ACC112 (cell line): ENCODE results near the gene COPA.

Source experiments
- H2AFZ ChIP-seq: fragments of 200-600 bp; sonication (generic); one replicate; pipeline ENCODE4 v1.6.0; 2017; ENCODE audit warnings: antibody characterized with exemption, low read length; ENCODE audit not compliant: unreplicated experiment
- H3K27ac ChIP-seq: fragments of 200-600 bp; sonication (generic); 2 replicates; pipeline ENCODE4 v1.5.1; 2014; ENCODE audit warnings: low read depth, mild to moderate bottlenecking, antibody characterized with exemption, low read length, moderate library complexity
- H3K27me3 ChIP-seq: fragments of 200-600 bp; sonication (generic); 2 replicates; pipeline ENCODE4 v1.6.1; 2014; ENCODE audit warnings: mild to moderate bottlenecking, antibody characterized with exemption, low read length, moderate library complexity, mixed read lengths; ENCODE audit not compliant: insufficient read depth
- H3K36me3 ChIP-seq: fragments of 200-600 bp; sonication (generic); 2 replicates; pipeline ENCODE4 v1.6.1; 2016; ENCODE audit warnings: mild to moderate bottlenecking, antibody characterized with exemption, low read length, moderate library complexity, mixed read lengths; ENCODE audit not compliant: insufficient read depth
- H3K4me1 ChIP-seq: fragments of 200-600 bp; sonication (generic); one replicate; pipeline ENCODE4 v1.6.1; 2016; ENCODE audit warnings: low read length, mixed read lengths; ENCODE audit not compliant: insufficient read depth, unreplicated experiment, control insufficient read depth
- H3K4me3 ChIP-seq: fragments of 200-600 bp; sonication (generic); 2 replicates; pipeline ENCODE4 v1.5.1; 2014; ENCODE audit warnings: mild to moderate bottlenecking, low read depth, low read length
- H3K79me2 ChIP-seq: fragments of 200-600 bp; sonication (generic); one replicate; pipeline ENCODE4 v1.6.0; 2016; ENCODE audit warnings: low read length; ENCODE audit not compliant: control insufficient read depth, unreplicated experiment, insufficient read depth

Gene COPA

GRCh38 chr1:160362168-160362957 is 19.3 kb upstream of the COPA start:
- H3K4me3 ChIP-seq, result no peak overlapping the region
- no peaks in the 10 kb centered on the region for H3K79me2 ChIP-seq
- H3K36me3 ChIP-seq, result peaks cover 3% of the 10 kb centered on the region; the same call in 1 of the 2 replicates
- H3K4me1 ChIP-seq, result no peaks in the 10 kb centered on the region
- H2AFZ ChIP-seq, result no peak overlapping the region
- no peaks in the 10 kb centered on the region for H3K27me3 ChIP-seq
- H3K27ac ChIP-seq, result no peak overlapping the region

GRCh38 chr1:160361814-160362167 is 18.7 kb upstream of the COPA start:
- Histone ChIP-seq H3K27ac (no peak overlapping the region), H3K4me3 (no peak overlapping the region), H3K4me1 (no peaks in the 10 kb centered on the region), H3K36me3 (peaks cover 3% of the 10 kb centered on the region; the same call in 1 of the 2 replicates), H2AFZ (no peak overlapping the region), H3K27me3 (no peaks in the 10 kb centered on the region), H3K79me2 (no peaks in the 10 kb centered on the region)

- Histone ChIP-seq H3K27me3 (no peaks in the 10 kb centered on the region), H3K79me2 (no peaks in the 10 kb centered on the region), H3K27ac (no peak overlapping the region), H3K4me3 (no peak overlapping the region), H3K36me3 (peaks cover 3% of the 10 kb centered on the region; the same call in 1 of the 2 replicates), H3K4me1 (no peaks in the 10 kb centered on the region), H2AFZ (no peak overlapping the region)
Measured at GRCh38 chr1:160361199-160361598, 18.1 kb upstream of the COPA start.

- Histone ChIP-seq H3K4me1 (no peaks in the 10 kb centered on the region), H2AFZ (no peak overlapping the region), H3K27me3 (no peaks in the 10 kb centered on the region), H3K79me2 (no peaks in the 10 kb centered on the region), H3K36me3 (peaks cover 3% of the 10 kb centered on the region; the same call in 1 of the 2 replicates), H3K27ac (no peak overlapping the region), H3K4me3 (no peak overlapping the region)
Measured at GRCh38 chr1:160360227-160360695, 17.2 kb upstream of the COPA start.

GRCh38 chr1:160359559-160360226 is 16.6 kb upstream of the COPA start:
- Histone ChIP-seq H3K79me2 (no peaks in the 10 kb centered on the region), H3K36me3 (peaks cover 3% of the 10 kb centered on the region; the same call in 1 of the 2 replicates), H2AFZ (no peak overlapping the region), H3K4me3 (no peak overlapping the region), H3K27ac (no peak overlapping the region), H3K27me3 (no peaks in the 10 kb centered on the region), H3K4me1 (no peaks in the 10 kb centered on the region)

GRCh38 chr1:160358073-160358472 is 15.0 kb upstream of the COPA start:
- Histone ChIP-seq H3K27ac (no peak overlapping the region), H3K79me2 (no peaks in the 10 kb centered on the region), H3K36me3 (peaks cover 5% of the 10 kb centered on the region; the same call in 1 of the 2 replicates), H3K4me1 (no peaks in the 10 kb centered on the region), H3K4me3 (no peak overlapping the region), H3K27me3 (no peaks in the 10 kb centered on the region), H2AFZ (no peak overlapping the region)

GRCh38 chr1:160357286-160358002 is 14.4 kb upstream of the COPA start:
- Histone ChIP-seq H3K79me2 (no peaks in the 10 kb centered on the region), H3K36me3 (peaks cover 6% of the 10 kb centered on the region; the same call in 1 of the 2 replicates), H3K4me3 (no peak overlapping the region), H3K27ac (no peak overlapping the region), H2AFZ (no peak overlapping the region), H3K27me3 (no peaks in the 10 kb centered on the region), H3K4me1 (no peaks in the 10 kb centered on the region)

- Histone ChIP-seq H2AFZ (no peak overlapping the region), H3K4me3 (no peak overlapping the region), H3K36me3 (peaks cover 22% of the 10 kb centered on the region), H3K4me1 (no peaks in the 10 kb centered on the region), H3K27ac (no peak overlapping the region), H3K27me3 (no peaks in the 10 kb centered on the region), H3K79me2 (peaks cover under 1% of the 10 kb centered on the region)
Measured at GRCh38 chr1:160354388-160354985, 11.4 kb upstream of the COPA start.

GRCh38 chr1:160353223-160353622 is 10.2 kb upstream of the COPA start:
- H2AFZ ChIP-seq, result no peak overlapping the region
- no peak overlapping the region for H3K27ac ChIP-seq
- H3K36me3 ChIP-seq, result peaks cover 25% of the 10 kb centered on the region

GRCh38 chr1:160352555-160352954 is 9.5 kb upstream of the COPA start:
- Histone ChIP-seq H3K79me2 (peaks cover 10% of the 10 kb centered on the region), H3K36me3 (peaks cover 22% of the 10 kb centered on the region; the same call in 1 of the 2 replicates), H3K4me1 (no peaks in the 10 kb centered on the region), H3K27ac (no peak overlapping the region), H2AFZ (no peak overlapping the region), H3K4me3 (no peak overlapping the region), H3K27me3 (no peaks in the 10 kb centered on the region)

More at GRCh38 chr1:160353223-160353622, 10.2 kb upstream of the COPA start:
- H3K27me3 ChIP-seq, result no peaks in the 10 kb centered on the region
- H3K4me1 ChIP-seq, result no peaks in the 10 kb centered on the region
- peaks cover 7% of the 10 kb centered on the region for H3K79me2 ChIP-seq
- no peak overlapping the region for H3K4me3 ChIP-seq
